ENCODE data around the gene CBFA2T3.
"Not testable (repeated sequence)": the region's sequence is repeated elsewhere in the genome, so short reads cannot be mapped to it uniquely, and the experiment has no call there.

The CBFA2T3 gene

GRCh38 chr16:89012622-89012995, 35.6 kb upstream of the CBFA2T3 start:
- DNase-seq (ENCODE audit: low spot score) = no peak

GRCh38 chr16:89011909-89012621, 35.1 kb upstream of the CBFA2T3 start:
- no peak for DNase-seq (ENCODE audit: low spot score)

GRCh38 chr16:89010210-89010925, 33.4 kb upstream of the CBFA2T3 start:
- DNase-seq (ENCODE audit: low spot score) = no peak

GRCh38 chr16:89009343-89010209, 32.6 kb upstream of the CBFA2T3 start:
- no peak for DNase-seq (ENCODE audit: low spot score)

GRCh38 chr16:89008796-89009195, 31.8 kb upstream of the CBFA2T3 start:
- not testable (repeated sequence) for DNase-seq (ENCODE audit: low spot score)

- no peak for DNase-seq (ENCODE audit: low spot score)
These were observed 30.6 kb upstream of the CBFA2T3 start for GRCh38 chr16:89007371-89008249.

GRCh38 chr16:89006036-89006752, 29.2 kb upstream of the CBFA2T3 start:
- no peak for DNase-seq (ENCODE audit: low spot score)

GRCh38 chr16:89005201-89006035, 28.4 kb upstream of the CBFA2T3 start:
- DNase-seq (ENCODE audit: low spot score) = no peak

- DNase-seq (ENCODE audit: low spot score) = no peak
These were observed 27.3 kb upstream of the CBFA2T3 start for GRCh38 chr16:89004209-89004831.

- DNase-seq (ENCODE audit: low spot score) = no peak
These were observed 26.8 kb upstream of the CBFA2T3 start for GRCh38 chr16:89003831-89004208.

GRCh38 chr16:89002851-89003830, 26.1 kb upstream of the CBFA2T3 start:
- no peak for DNase-seq (ENCODE audit: low spot score)

- not testable (repeated sequence) for DNase-seq (ENCODE audit: low spot score)
These were observed 25.1 kb upstream of the CBFA2T3 start for GRCh38 chr16:89002081-89002480.

GRCh38 chr16:89001117-89002027, 24.4 kb upstream of the CBFA2T3 start:
- no peak for DNase-seq (ENCODE audit: low spot score)

- DNase-seq (ENCODE audit: low spot score) = no peak
These were observed 23.4 kb upstream of the CBFA2T3 start for GRCh38 chr16:89000207-89000959.

- DNase-seq (ENCODE audit: low spot score) = no peak
These were observed 22.6 kb upstream of the CBFA2T3 start for GRCh38 chr16:88999457-89000206.
